Trophoblast cell (in vitro differentiated cells and primary cell): ENCODE measurements around the gene BRD4.

Experiments used
- DNase-seq, 2 donors: peaks; one replicate each; pipeline ENCODE4 v3.0.0-alpha.2; 2016
- H2AFZ ChIP-seq: 2 replicates; pipeline ENCODE4 v1.6.1; 2013; ENCODE audit warnings: low read length, moderate library complexity, mild to moderate bottlenecking; ENCODE audit not compliant: insufficient read depth, poor library complexity
- H2AK5ac ChIP-seq: 2 replicates; pipeline ENCODE4 v1.6.1; 2013; ENCODE audit warnings: mild to moderate bottlenecking, low read length
- H2BK120ac ChIP-seq: 2 replicates; pipeline ENCODE4 v1.6.1; 2013; ENCODE audit warnings: low read length, mild to moderate bottlenecking, moderate library complexity; ENCODE audit not compliant: insufficient read depth, poor library complexity
- H2BK12ac ChIP-seq: 2 replicates; pipeline ENCODE4 v1.6.1; 2013; ENCODE audit warnings: mild to moderate bottlenecking, low read length, moderate library complexity
- H2BK5ac ChIP-seq: 2 replicates; pipeline ENCODE4 v1.6.1; 2013; ENCODE audit warnings: low read length, low read depth, moderate library complexity, mild to moderate bottlenecking; ENCODE audit not compliant: poor library complexity
- H3K14ac ChIP-seq: 2 replicates; pipeline ENCODE4 v1.6.1; 2013; ENCODE audit warnings: mild to moderate bottlenecking, low read length
- H3K18ac ChIP-seq: 2 replicates; pipeline ENCODE4 v1.6.1; 2013; ENCODE audit warnings: mild to moderate bottlenecking, low read length
- H3K23ac ChIP-seq: 2 replicates; pipeline ENCODE4 v1.6.1; 2013; ENCODE audit warnings: low read length
- H3K27ac ChIP-seq: 2 replicates; pipeline ENCODE4 v1.5.1; 2013; ENCODE audit warnings: low read depth, mild to moderate bottlenecking, inconsistent platforms, low read length, moderate library complexity
- H3K27me3 ChIP-seq: 2 replicates; pipeline ENCODE4 v1.6.1; 2013; ENCODE audit warnings: inconsistent platforms, mild to moderate bottlenecking, low read length, moderate library complexity; ENCODE audit not compliant: insufficient read depth
- H3K36me3 ChIP-seq, 2 experiments: 1 replicate in 1 of 2; 2 replicates in 1 of 2; pipeline ENCODE4 v1.6.1; 2013; ENCODE audit warnings: low read length in 2 of 2, mild to moderate bottlenecking in 2 of 2, moderate library complexity in 1 of 2; ENCODE audit not compliant: insufficient read depth in 2 of 2, control insufficient read depth in 1 of 2
- H3K4ac ChIP-seq: 2 replicates; pipeline ENCODE4 v1.6.1; 2013; ENCODE audit warnings: low read depth, mild to moderate bottlenecking, low read length, moderate library complexity
- H3K4me1 ChIP-seq, 2 experiments: 1 replicate in 1 of 2; 2 replicates in 1 of 2; pipeline ENCODE4 v1.6.1; 2013; ENCODE audit warnings: low read length in 2 of 2, mild to moderate bottlenecking in 2 of 2, moderate library complexity in 1 of 2; ENCODE audit not compliant: insufficient read depth in 2 of 2, control insufficient read depth in 1 of 2
- H3K4me2 ChIP-seq: 2 replicates; pipeline ENCODE4 v1.6.1; 2013; ENCODE audit warnings: inconsistent platforms, mild to moderate bottlenecking, low read length, moderate library complexity
- H3K4me3 ChIP-seq: 2 replicates; pipeline ENCODE4 v1.5.1; 2013; ENCODE audit warnings: mild to moderate bottlenecking, low read depth, low read length, inconsistent platforms
- H3K79me1 ChIP-seq: one replicate; pipeline ENCODE4 v1.6.1; 2013; ENCODE audit warnings: low read length
- H3K79me2 ChIP-seq: 2 replicates; pipeline ENCODE4 v1.6.1; 2013; ENCODE audit warnings: low read length, mild to moderate bottlenecking; ENCODE audit not compliant: control insufficient read depth, insufficient read depth, poor library complexity
- H3K9ac ChIP-seq: 2 replicates; pipeline ENCODE4 v1.6.1; 2013; ENCODE audit warnings: mild to moderate bottlenecking, low read length
- H3K9me3 ChIP-seq: 2 replicates; pipeline ENCODE4 v1.6.1; 2013; ENCODE audit warnings: low read depth, mild to moderate bottlenecking, control low read depth, inconsistent platforms, low read length; ENCODE audit not compliant: insufficient read depth
- H4K12ac ChIP-seq: 2 replicates; pipeline ENCODE4 v1.6.1; 2013; ENCODE audit warnings: low read depth, mild to moderate bottlenecking, low read length, moderate library complexity
- H4K8ac ChIP-seq: 2 replicates; pipeline ENCODE4 v1.6.1; 2013; ENCODE audit warnings: low read depth, mild to moderate bottlenecking, low read length, moderate library complexity
- H4K91ac ChIP-seq: one replicate; pipeline ENCODE4 v1.6.1; 2013; ENCODE audit warnings: low read depth, mild to moderate bottlenecking, low read length, moderate library complexity
- WGBS: extraction: QIAGEN DNeasy Blood & Tissue Kit; methylation state at CpG from one replicate; pipeline ENCODE4 v1.1.7; 2013; ENCODE audit warnings: missing lambda C conversion rate; ENCODE audit not compliant: insufficient read length, insufficient coverage; ENCODE audit errors: extremely low coverage; 5-methylcytosine and 5-hydroxymethylcytosine counted together

The BRD4 gene

DNA sequence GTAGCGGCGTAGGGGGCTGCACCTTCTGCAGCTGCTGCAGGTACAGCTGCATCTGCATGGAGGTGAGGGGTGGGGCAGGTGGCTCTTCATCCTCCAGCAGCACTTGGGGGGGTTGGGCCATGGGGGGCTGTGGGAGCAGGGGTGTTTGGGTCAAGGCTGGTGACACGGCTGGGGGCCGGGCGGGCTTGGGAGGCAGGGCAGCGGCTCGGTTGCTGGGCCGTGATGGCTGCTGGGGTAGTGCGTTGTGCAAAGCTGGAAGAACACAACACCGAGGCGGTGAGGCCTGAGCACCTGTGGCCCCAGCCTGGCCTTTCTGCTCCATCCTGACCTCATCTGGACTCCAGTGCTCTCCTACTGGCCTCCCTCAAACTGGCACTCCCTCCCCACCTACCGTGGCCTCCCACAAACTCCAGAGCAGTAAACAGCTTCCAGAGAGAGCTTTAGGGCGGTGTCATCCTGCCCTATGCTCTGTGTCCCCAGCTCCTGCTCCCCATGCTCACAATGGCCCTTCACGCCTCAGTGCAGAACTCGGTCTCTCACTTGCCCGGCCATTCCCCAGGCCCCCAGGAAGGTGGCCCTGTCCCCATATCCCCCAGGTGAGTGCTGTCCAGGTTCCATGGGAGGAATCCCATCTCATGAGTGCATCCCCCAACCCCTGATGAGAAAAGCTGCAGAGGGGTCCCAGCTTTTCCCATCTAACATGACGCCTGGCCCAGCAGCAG lies 88.9 kb downstream of the BRD4 start:
- H3K9ac ChIP-seq, result no peak overlapping the region
- no peak overlapping the region for H2AK5ac ChIP-seq
- WGBS, result no CpG with 5 or more reads among the region's 17 CpGs

DNA sequence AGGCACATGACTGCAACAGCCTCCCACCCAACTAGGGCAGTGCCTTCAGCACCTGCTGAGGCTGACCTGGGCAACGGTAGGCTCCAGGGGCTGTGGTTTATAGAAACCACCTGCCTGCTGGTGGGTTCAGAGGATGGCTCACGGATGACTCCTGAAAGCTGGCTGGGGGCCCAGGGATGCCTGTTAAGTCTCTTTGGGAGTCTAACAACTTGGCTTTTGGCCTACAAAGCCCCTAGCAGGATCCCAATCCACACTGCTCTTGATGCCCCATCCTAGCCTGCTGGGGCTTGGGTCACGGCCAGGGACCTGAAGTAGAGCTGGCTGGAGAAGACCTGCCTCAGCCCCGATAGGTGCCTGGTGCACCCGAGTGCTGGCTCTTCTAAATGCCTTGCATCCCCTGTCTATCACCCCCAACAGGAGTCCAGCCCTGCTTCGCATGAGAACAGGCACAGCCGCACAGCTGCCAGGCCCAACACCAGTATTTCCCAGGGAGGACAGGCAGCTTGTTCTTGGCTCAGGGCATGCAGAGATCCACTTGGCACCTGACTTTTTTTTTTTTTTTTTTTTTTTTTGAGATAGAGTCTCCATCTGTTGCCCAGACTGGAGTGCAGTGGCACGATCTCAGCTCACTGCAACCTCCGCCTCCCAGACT lies 91.0 kb downstream of the BRD4 start:
- Histone ChIP-seq H3K79me2 (no peaks in the 10 kb centered on the region), H2BK5ac (no peak overlapping the region), H2AK5ac (no peak overlapping the region), H3K18ac (no peak overlapping the region), H3K27ac (no peak overlapping the region), H3K23ac (no peak overlapping the region), H2BK120ac (no peak overlapping the region), H4K8ac (no peak overlapping the region), H3K4ac (no peak overlapping the region), H3K4me2 (no peak overlapping the region), H3K79me1 (no peaks in the 10 kb centered on the region), H3K4me3 (no peak overlapping the region), H3K9ac (no peak overlapping the region), H4K12ac (peak overlapping the region; percentile 32), H4K91ac (no peak overlapping the region), H3K4me1 (no peaks in the 10 kb centered on the region), H2AFZ (no peak overlapping the region), H3K14ac (no peak overlapping the region), H2BK12ac (no peak overlapping the region), H3K27me3 (no peaks in the 10 kb centered on the region), H3K36me3 (peaks cover 90 to 93% of the 10 kb centered on the region in 2 experiments), H3K9me3 (no peaks in the 10 kb centered on the region)
- no peak for DNase-seq
- WGBS, result no CpG with 5 or more reads among the region's 9 CpGs

More for the DNA sequence above, 88.9 kb downstream of the BRD4 start:
- Histone ChIP-seq H3K27me3 (no peaks in the 10 kb centered on the region), H3K27ac (no peak overlapping the region), H3K4me2 (no peak overlapping the region), H2BK120ac (no peak overlapping the region), H3K36me3 (peaks cover 94 to 95% of the 10 kb centered on the region in 2 experiments), H2BK12ac (no peak overlapping the region), H3K18ac (no peak overlapping the region), H4K12ac (no peak overlapping the region), H3K14ac (no peak overlapping the region), H4K91ac (no peak overlapping the region), H2BK5ac (no peak overlapping the region), H4K8ac (no peak overlapping the region), H3K4me3 (no peak overlapping the region), H3K23ac (no peak overlapping the region), H3K79me1 (peaks cover under 1% of the 10 kb centered on the region), H3K4ac (no peak overlapping the region), H3K4me1 (peaks cover under 1 to 1% of the 10 kb centered on the region in 2 experiments), H3K9me3 (no peaks in the 10 kb centered on the region), H3K79me2 (no peaks in the 10 kb centered on the region), H2AFZ (no peak overlapping the region)
- no peak for DNase-seq

DNA sequence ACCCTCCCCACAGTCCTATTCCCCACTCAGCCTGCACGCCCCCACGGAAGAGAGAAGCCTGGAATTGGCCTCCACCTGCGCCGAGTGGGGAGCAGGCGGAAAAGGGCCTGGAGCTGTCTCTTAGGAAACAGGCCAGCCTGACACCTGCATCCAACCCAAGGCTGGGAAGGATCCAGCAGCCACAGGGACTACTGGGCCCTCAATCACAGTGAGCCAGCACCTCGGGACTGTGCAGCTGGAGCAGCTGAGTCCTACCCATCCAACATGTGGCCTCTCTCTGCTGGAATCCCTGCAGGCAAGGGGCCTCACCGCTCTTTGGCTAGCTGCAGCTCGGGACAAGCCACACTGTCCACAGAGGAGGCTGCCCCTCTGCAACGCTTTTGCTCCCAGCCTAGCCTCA lies 91.8 kb downstream of the BRD4 start:
- peak overlapping the region; percentile 1 for H3K18ac ChIP-seq
- H3K9me3 ChIP-seq, result no peaks in the 10 kb centered on the region
- no peak overlapping the region for H4K8ac ChIP-seq
- no peaks in the 10 kb centered on the region for H3K79me1 ChIP-seq
- H3K4me1 ChIP-seq, result no peaks in the 10 kb centered on the region
- no peak overlapping the region for H2BK5ac ChIP-seq
- no peak for DNase-seq
- H2BK12ac ChIP-seq, result no peak overlapping the region
- H3K4ac ChIP-seq, result no peak overlapping the region
- peak overlapping the region; percentile 5 for H3K4me3 ChIP-seq
- no peaks in the 10 kb centered on the region for H3K27me3 ChIP-seq
- no peak overlapping the region for H3K14ac ChIP-seq
- H3K23ac ChIP-seq, result no peak overlapping the region
- no peak overlapping the region for H3K27ac ChIP-seq
- no CpG with 5 or more reads among the region's 9 CpGs for WGBS
- H3K4me2 ChIP-seq, result no peak overlapping the region
- H2AK5ac ChIP-seq, result no peak overlapping the region
- no peak overlapping the region for H3K9ac ChIP-seq
- peaks cover 89 to 93% of the 10 kb centered on the region in 2 experiments for H3K36me3 ChIP-seq
- no peak overlapping the region for H2AFZ ChIP-seq
- no peaks in the 10 kb centered on the region for H3K79me2 ChIP-seq
- H2BK120ac ChIP-seq, result no peak overlapping the region
- no peak overlapping the region for H4K91ac ChIP-seq
- H4K12ac ChIP-seq, result no peak overlapping the region

DNA sequence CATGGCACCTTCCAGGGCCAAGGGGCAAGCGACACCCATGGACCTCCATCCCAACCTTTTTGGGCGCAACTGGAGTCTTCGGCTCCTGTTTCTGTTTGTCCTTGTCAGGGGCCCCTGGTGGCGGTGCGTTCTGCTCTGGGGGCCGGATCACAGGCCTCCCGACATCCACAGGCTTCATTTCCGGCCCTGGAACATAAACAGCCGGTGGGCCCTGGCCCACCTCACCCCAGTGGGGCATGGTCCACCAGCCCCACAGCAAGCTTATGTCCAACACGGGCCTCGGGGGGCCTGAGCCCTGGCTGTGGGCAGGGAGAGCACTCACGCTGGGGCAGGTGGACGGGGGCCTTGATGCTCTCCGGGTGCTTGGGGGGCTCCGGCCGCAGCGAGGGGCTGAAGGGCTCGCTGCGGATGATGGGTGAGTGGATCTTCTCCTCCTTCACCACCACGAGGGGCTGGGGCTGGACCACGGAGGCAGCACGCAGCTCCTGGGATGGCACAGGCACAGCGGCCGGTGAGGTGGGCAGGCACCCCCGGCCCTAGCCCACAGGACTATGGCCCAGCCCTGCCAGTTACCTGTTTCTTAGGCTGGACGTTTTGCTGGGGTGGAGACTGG lies 92.9 kb downstream of the BRD4 start:
- Histone ChIP-seq H3K14ac (no peak overlapping the region), H3K27me3 (no peaks in the 10 kb centered on the region), H3K18ac (no peak overlapping the region), H3K4me3 (no peak overlapping the region), H3K4me2 (no peak overlapping the region), H3K4ac (no peak overlapping the region), H2AK5ac (no peak overlapping the region), H4K12ac (no peak overlapping the region), H4K8ac (no peak overlapping the region), H2BK120ac (no peak overlapping the region), H3K27ac (no peak overlapping the region), H2BK12ac (no peak overlapping the region), H3K23ac (no peak overlapping the region), H3K4me1 (no peaks in the 10 kb centered on the region), H3K79me1 (no peaks in the 10 kb centered on the region), H3K9me3 (no peaks in the 10 kb centered on the region), H4K91ac (no peak overlapping the region), H2AFZ (no peak overlapping the region), H3K36me3 (peaks cover 80 to 83% of the 10 kb centered on the region in 2 experiments), H3K79me2 (no peaks in the 10 kb centered on the region), H2BK5ac (no peak overlapping the region), H3K9ac (no peak overlapping the region)
- no peak for DNase-seq
- WGBS, result no CpG with 5 or more reads among the region's 26 CpGs
